Measurements from ENCODE around the gene WDR36. TPM values are rescaled to one million over a fixed set of nuclear protein-coding genes. Genes with fewer than 3 reads are reported as not detected.

Gene WDR36
- total RNA-seq, 1 experiment from 2014 or later = 52.3 TPM

- ChIA-PET CTCF (interaction anchor here (0.5 kb wide), 1 partner anchor 308 kb away, joined by 4 read pairs; no protein-coding TSS in a partner anchor), POLR2A (interaction anchor here (0.6 to 5.8 kb wide), 3 partner anchors 19 to 219 kb away, joined by 3 to 31 read pairs (median 3); partner anchors contain the start of gene WDR36)
- Mint-ChIP-seq H3K9me3 (ENCODE audit: unreplicated experiment) (no peaks in the 10 kb centered on the region), H3K36me3 (ENCODE audit: insufficient read depth, unreplicated experiment) (no peaks in the 10 kb centered on the region), H3K27ac (ENCODE audit: low read depth, unreplicated experiment) (peak overlapping the region; percentile 81), H3K27me3 (ENCODE audit: insufficient read depth, unreplicated experiment) (no peaks in the 10 kb centered on the region), H3K4me3 (ENCODE audit: unreplicated experiment) (peak overlapping the region; percentile 80), H3K4me1 (ENCODE audit: insufficient read depth, unreplicated experiment) (peaks cover 23% of the 10 kb centered on the region)
- TF ChIP-seq CTCF (IDR thresholded peaks at IDR 0.05; ENCODE audit: unreplicated experiment) = no peak
- DNase-seq (ENCODE audit: unreplicated experiment) = peak; percentile 33
- BruUV-seq (replicated peaks) = no TSS peak
- intact Hi-C loops (cut with micrococcal nuclease) = no loop called here
Observed at GRCh38 chr5:111072949-111073682, 19.0 kb upstream of the WDR36 start.

DNA sequence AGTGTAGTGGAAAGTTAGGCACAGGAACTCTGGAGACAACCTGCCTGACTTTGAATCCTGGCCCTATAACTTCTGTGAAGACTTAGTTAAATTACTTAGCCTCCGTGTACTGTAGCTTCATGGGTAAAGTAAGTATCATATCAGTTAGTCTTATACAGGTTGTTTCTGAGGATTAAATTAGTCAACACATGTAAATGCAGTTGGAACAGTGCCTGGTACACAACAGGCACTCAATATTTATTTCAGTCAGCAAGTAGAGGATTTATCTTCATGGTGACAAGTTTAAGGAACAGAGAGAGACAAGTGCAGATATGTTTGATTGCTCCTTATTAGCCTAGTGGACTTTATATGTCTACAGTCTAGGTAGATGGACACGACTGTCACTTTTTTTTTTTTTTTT lies 17.9 kb upstream of the WDR36 start:
- intact Hi-C loops (cut with micrococcal nuclease) = loop anchor here (2.0 kb wide), 1 partner anchor 19 kb away; the partner anchor contains the start of gene WDR36
- ChIA-PET CTCF (interaction anchor here (0.5 to 1.6 kb wide), 2 partner anchors 8 to 18 kb away, joined by 3 to 4 read pairs; no protein-coding TSS in a partner anchor), POLR2A (interaction anchor here (5.8 kb wide), 1 partner anchor 18 kb away, joined by 31 read pairs; the partner anchor contains the start of gene WDR36)
- Mint-ChIP-seq H3K36me3 (ENCODE audit: insufficient read depth, unreplicated experiment) (no peaks in the 10 kb centered on the region), H3K4me3 (ENCODE audit: unreplicated experiment) (peak overlapping the region; percentile 80), H3K27me3 (ENCODE audit: insufficient read depth, unreplicated experiment) (no peaks in the 10 kb centered on the region), H3K27ac (ENCODE audit: low read depth, unreplicated experiment) (no peak overlapping the region), H3K4me1 (ENCODE audit: insufficient read depth, unreplicated experiment) (peaks cover 23% of the 10 kb centered on the region), H3K9me3 (ENCODE audit: unreplicated experiment) (no peaks in the 10 kb centered on the region)
- no peak for TF ChIP-seq CTCF (IDR thresholded peaks at IDR 0.05; ENCODE audit: unreplicated experiment)
- BruUV-seq (replicated peaks) = no TSS peak
- DNase-seq (ENCODE audit: unreplicated experiment) = no peak

DNA sequence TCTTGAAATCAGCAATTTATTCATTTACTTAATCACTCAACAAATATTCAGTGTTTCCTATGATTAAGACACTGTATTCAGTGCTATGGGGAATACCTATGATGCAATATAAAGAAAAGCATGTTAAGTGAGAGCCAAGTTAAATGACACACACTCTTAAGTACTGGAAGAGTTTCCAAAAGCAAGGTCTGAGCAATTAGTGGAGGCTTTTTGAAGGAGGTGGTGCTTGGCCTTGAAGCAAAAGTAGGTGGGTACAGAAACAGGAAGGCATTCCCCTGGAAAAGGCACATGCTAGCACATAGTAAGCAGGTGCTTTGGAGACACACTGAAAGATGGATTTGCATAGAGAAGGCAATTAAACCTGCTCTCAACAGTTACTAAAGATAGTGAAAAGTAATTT lies 16.6 kb upstream of the WDR36 start:
- CTCF ChIA-PET = interaction anchor here (1.6 kb wide), 1 partner anchor 9 kb away, joined by 3 read pairs; no protein-coding TSS in a partner anchor
- Mint-ChIP-seq H3K4me1 (ENCODE audit: insufficient read depth, unreplicated experiment) (peaks cover 23% of the 10 kb centered on the region), H3K27ac (ENCODE audit: low read depth, unreplicated experiment) (no peak overlapping the region), H3K27me3 (ENCODE audit: insufficient read depth, unreplicated experiment) (no peaks in the 10 kb centered on the region), H3K36me3 (ENCODE audit: insufficient read depth, unreplicated experiment) (no peaks in the 10 kb centered on the region), H3K9me3 (ENCODE audit: unreplicated experiment) (no peaks in the 10 kb centered on the region), H3K4me3 (ENCODE audit: unreplicated experiment) (no peak overlapping the region)
- no peak for TF ChIP-seq CTCF (IDR thresholded peaks at IDR 0.05; ENCODE audit: unreplicated experiment)
- peak; percentile 90 for DNase-seq (ENCODE audit: unreplicated experiment)
- intact Hi-C loops (cut with micrococcal nuclease) = loop anchor here (2.0 kb wide), 1 partner anchor 17 kb away; the partner anchor contains the start of gene WDR36
- BruUV-seq (replicated peaks) = no TSS peak
- POLR2A ChIA-PET = interaction anchor here (0.7 to 5.8 kb wide), 2 partner anchors 17 to 162 kb away, joined by 3 to 31 read pairs; partner anchors contain the start of gene WDR36

DNA sequence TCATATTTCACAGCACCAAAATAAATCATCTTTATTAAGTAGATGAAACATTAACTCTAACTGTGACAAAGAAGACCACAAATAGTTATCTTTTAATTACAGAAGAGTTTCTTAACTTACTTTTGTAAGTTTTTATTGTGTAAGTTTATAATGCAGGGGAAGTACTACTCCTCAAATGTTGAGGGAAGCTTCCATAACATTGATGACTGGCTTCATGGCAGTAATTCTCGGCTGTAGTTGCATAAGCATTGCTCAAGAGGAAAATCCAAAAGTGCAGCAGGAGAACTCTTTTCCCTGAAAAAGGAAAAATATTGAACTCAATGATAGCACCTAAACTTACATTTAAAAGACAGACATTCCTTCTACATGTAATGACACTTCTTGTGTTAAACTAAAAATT lies 16.1 kb upstream of the WDR36 start:
- CTCF ChIA-PET = no interaction called here

More for the DNA sequence above, 16.1 kb upstream of the WDR36 start:
- H3K9me3 Mint-ChIP-seq (ENCODE audit: unreplicated experiment) = no peaks in the 10 kb centered on the region
- BruUV-seq (replicated peaks) = no TSS peak
- H3K4me3 Mint-ChIP-seq (ENCODE audit: unreplicated experiment) = no peak overlapping the region
- no peak overlapping the region for H3K27ac Mint-ChIP-seq (ENCODE audit: low read depth, unreplicated experiment)
- intact Hi-C loops (cut with micrococcal nuclease) = no loop called here
- peaks cover 23% of the 10 kb centered on the region for H3K4me1 Mint-ChIP-seq (ENCODE audit: insufficient read depth, unreplicated experiment)
- DNase-seq (ENCODE audit: unreplicated experiment) = peak; percentile 46
- H3K27me3 Mint-ChIP-seq (ENCODE audit: insufficient read depth, unreplicated experiment) = no peaks in the 10 kb centered on the region
- POLR2A ChIA-PET = interaction anchor here (0.6 to 5.8 kb wide), 3 partner anchors 16 to 343 kb away, joined by 3 to 31 read pairs (median 3); partner anchors contain the start of gene WDR36
- TF ChIP-seq CTCF (IDR thresholded peaks at IDR 0.05; ENCODE audit: unreplicated experiment) = no peak
- no peaks in the 10 kb centered on the region for H3K36me3 Mint-ChIP-seq (ENCODE audit: insufficient read depth, unreplicated experiment)

All from MCF 10A (cell line).